ENCODE results near the gene MYO15B.

- TF ChIP-seq CTCF (conservative IDR thresholded peaks at IDR 0.05; ENCODE audit: low read length) (no peak), EZH2phosphoT487 (IDR thresholded peaks at IDR 0.05; ENCODE audit: borderline replicate concordance, low read depth, low read length) (no peak)
Observed at GRCh38 chr17:75603123-75603522, 15.5 kb downstream of the MYO15B start.

Data from OCI-LY7 (cell line).